Mammary epithelial cell (primary cell): ENCODE results near the gene DNAJC28.
"Not testable (repeated sequence)": the region's sequence is repeated elsewhere in the genome, so short reads cannot be mapped to it uniquely, and the experiment has no call there.

Experiments used
- CTCF ChIP-seq, 2 donors: IDR thresholded peaks in 1 of 2; conservative IDR thresholded peaks in 1 of 2; 2 replicates each; pipeline ENCODE4 v1.5.1; 2011 to 2012; ENCODE audit warnings: inconsistent platforms in 2 of 2, low read length in 2 of 2, mild to moderate bottlenecking in 2 of 2, control low read depth in 1 of 2, low read depth in 1 of 2; ENCODE audit not compliant: insufficient read depth in 1 of 2; ENCODE audit errors: extremely low read depth in 1 of 2
- EZH2 ChIP-seq: IDR thresholded peaks from 2 replicates; pipeline ENCODE4 v1.6.1; 2012; ENCODE audit warnings: low read length, inconsistent platforms, borderline replicate concordance

- not testable (repeated sequence) for TF ChIP-seq CTCF (conservative IDR thresholded peaks at IDR 0.05 in 1 of 2, IDR thresholded peaks at IDR 0.05 in 1 of 2; ENCODE audit: extremely low read depth in 1 of 2, insufficient read depth in 1 of 2, low read depth in 1 of 2, low read length in 2 of 2); EZH2
Measured at GRCh38 chr21:33507003-33507402, 15.5 kb upstream of the DNAJC28 start.
